Upper lobe of left lung (tissue), 4 donors: ENCODE measurements around the gene METTL15.

Experiments
- EP300 ChIP-seq, 4 donors: sonication (generic); formaldehyde crosslinking; IDR thresholded peaks; one replicate each; pipeline ENCODE4 v1.5.1; 2017; ENCODE audit warnings: antibody characterized with exemption in 4 of 4, control low read depth in 2 of 4
- POLR2A ChIP-seq, 4 donors: fragments of 450-650 bp; IDR thresholded peaks; one replicate each; pipeline ENCODE4 v1.5.1; 2016 to 2017; ENCODE audit warnings: antibody characterized with exemption in 4 of 4, mild to moderate bottlenecking in 2 of 4
- POLR2AphosphoS5 ChIP-seq, 2 donors: sonication (generic); formaldehyde crosslinking; IDR thresholded peaks; one replicate each; pipeline ENCODE4 v1.5.1; 2017; ENCODE audit warnings: antibody characterized with exemption in 2 of 2
- TF ChIP-seq, protein P1 (sequence below), 6 experiments: fragments of 450-650 bp in 4 of 6; fragments of 200-600 bp in 2 of 6; sonication (generic) in 2 of 6; IDR thresholded peaks; one replicate each; pipeline ENCODE4 v1.5.1; 2016 to 2019; ENCODE audit warnings: antibody characterized with exemption in 6 of 6

DNA sequence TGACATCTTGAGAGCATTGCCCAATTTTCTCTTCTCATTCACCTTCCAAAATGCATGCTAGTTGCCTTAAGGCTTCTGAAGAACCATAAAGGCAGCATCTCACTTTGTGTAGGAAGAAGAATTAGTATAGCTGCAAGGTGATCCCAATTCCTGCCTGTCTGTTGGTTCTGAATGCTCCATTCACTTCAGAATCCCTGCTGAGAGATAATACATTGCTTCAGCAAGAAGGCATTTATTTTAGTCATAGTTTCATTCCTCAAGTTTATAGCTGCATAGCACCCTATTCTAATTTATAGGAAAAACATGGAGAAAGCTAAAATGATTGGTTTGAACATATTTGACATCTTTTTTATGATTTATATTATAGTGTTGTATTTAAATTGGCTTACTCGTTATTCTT is 181.3 kb downstream of the METTL15 start:
- TF ChIP-seq, protein P1, sequence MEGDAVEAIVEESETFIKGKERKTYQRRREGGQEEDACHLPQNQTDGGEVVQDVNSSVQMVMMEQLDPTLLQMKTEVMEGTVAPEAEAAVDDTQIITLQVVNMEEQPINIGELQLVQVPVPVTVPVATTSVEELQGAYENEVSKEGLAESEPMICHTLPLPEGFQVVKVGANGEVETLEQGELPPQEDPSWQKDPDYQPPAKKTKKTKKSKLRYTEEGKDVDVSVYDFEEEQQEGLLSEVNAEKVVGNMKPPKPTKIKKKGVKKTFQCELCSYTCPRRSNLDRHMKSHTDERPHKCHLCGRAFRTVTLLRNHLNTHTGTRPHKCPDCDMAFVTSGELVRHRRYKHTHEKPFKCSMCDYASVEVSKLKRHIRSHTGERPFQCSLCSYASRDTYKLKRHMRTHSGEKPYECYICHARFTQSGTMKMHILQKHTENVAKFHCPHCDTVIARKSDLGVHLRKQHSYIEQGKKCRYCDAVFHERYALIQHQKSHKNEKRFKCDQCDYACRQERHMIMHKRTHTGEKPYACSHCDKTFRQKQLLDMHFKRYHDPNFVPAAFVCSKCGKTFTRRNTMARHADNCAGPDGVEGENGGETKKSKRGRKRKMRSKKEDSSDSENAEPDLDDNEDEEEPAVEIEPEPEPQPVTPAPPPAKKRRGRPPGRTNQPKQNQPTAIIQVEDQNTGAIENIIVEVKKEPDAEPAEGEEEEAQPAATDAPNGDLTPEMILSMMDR (IDR thresholded peaks at IDR 0.05) = no peak
- no peak for TF ChIP-seq POLR2AphosphoS5 (IDR thresholded peaks at IDR 0.05)
- TF ChIP-seq EP300 (IDR thresholded peaks at IDR 0.05) = no peak
- TF ChIP-seq POLR2A (IDR thresholded peaks at IDR 0.05) = no peak
